ENCODE results near the gene PDK1.
"Not testable (repeated sequence)": the region's sequence is repeated elsewhere in the genome, so short reads cannot be mapped to it uniquely, and the experiment has no call there.

PDK1 gene

DNA sequence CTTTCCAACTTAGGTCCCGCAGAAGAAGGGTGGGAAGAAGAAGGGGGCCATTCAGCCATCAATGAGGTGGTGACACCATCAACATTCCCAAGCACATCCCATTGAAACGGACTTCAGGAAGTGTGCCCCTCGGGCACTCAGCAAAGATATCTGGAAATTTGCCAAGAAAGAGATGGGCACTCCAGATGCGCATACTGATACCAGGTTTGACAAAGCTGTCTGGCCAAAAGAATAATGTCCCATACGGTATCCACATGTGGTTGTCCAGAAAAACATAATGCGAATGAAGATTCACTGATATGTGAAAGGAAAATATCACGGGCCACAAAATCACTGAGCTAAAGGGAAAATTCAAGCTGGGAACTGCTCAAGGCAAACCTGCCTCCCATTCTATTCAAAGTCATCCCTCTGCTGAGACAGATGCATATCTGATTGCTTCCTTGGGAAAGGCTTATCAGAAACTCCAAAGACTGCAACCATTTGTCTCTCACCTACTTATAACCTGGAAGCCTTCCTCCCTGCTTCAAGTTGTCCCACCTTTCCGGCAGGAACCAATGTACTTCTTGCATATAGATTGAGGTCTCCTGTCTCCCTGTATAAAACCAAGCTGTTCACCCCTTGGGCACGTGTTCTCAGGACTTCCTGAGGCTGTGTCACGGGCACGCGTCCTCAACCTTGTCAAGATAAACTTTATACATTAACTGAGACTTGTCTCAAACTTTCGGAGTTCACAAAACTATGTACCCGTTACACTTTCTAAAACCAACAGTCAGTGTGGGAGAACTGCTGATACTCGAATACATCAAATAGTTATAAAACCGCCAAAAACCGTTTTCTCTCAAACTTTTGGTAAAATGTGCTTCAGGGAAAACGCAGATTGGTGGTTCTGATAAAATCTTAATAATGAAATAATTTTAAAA lies 1.3 kb upstream of the PDK1 start:
- DNase-seq: no peak

DNA sequence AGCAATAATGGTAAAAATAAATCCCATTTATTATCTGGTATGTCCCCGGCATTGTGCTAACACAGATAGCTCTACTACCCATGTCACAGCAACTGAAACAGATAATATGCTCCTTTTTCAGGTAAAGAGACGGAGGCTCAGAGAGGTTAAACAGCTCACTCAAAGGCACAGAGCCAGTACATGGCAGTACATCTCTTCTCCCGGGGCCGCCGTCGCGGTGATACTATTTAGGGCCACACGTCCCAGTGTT lies 693 bp upstream of the PDK1 start:
- DNase-seq: no peak

DNA sequence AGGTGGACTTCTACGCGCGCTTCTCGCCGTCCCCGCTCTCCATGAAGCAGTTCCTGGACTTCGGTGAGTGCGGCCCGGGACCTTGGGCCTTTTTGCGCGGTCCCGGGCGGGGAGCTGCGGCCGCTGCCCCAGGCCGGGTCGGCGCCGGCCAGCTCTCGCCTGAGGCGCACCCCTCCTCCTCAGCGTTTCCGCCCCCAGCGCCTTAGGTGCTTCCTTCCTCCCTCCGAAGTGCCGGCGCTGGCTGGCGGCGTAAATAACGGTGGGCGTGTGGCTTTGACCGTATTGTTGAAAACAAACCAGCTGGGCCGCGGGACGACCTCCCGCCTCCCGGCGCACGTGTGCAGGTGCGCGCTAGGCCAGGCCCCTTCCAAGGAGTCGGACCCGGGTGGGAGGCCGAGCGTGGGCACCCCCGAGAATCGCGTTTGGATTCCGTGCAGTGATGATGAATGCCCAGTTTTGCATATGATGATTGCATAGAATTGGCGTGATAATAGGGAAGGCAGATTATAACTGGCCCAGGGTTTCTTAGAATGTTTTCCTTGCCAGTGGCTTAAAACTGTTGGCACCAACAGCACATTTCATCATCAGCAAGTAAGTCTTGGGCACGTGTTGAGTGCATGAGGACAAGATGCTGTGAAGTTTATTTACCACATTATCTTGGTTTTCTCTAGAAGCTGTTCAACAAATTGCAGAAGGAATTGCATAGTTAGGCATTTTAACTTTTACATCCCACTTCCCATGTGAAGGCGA lies 569 bp downstream of the PDK1 start:
- DNase-seq: peak in 1 of 2 experiments; percentile 37

DNA sequence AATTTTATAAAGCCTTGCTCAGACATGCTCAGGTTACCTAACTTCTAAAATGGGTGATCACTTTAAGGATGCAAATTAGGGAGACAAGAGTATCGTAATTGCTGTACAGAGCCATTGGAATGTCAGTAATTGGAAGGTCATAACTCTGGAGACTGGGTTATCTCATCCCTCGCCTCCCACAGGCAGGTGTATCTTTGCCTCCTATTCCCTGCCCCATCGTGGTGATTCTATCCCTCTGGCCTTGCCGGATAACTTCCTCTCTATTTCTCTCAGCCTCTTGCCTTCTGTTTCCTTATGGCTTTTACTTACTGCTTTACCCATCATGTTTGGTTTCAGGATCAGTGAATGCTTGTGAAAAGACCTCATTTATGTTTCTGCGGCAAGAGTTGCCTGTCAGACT lies 2.5 kb downstream of the PDK1 start:
- no peak for DNase-seq

DNA sequence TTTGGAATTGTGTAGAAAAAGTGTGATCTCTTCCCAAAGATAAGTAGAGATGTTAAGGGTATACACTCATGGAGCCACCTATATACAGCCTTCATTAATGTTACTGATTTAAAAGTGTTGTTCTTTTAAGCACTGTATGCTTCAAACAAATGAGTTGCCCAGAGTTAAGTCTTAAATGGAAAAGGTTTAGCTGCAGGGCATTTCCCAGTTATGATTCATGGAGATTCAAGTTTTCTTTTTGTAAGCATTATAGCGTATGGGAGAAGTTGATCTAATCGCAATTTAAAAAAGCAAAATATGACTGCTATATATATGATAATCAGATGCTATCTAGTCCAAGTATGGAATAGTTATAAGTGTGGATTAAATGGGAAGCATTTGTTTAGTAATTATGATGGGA lies 4.8 kb downstream of the PDK1 start:
- DNase-seq: no peak

DNA sequence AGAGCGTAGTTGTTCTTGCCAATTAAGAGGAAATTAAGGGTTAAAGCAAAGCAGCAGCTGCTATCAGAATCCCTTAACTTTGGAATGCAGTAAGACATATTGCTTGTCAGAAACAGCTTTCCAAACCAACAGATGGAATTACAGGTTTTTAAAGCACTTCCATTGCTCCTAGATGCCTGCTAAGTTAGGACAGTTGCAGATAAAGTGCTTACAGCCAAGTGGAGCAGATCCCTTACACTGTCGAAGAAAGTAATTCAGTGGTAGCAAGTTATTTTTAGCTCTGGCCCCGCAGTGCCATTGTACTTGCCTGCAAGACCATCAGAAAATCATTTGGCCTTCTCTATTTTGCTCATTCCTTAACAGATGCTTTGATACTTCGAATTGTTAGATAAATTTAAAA lies 5.4 kb downstream of the PDK1 start:
- DNase-seq: peak in 1 of 2 experiments; percentile 40

DNA sequence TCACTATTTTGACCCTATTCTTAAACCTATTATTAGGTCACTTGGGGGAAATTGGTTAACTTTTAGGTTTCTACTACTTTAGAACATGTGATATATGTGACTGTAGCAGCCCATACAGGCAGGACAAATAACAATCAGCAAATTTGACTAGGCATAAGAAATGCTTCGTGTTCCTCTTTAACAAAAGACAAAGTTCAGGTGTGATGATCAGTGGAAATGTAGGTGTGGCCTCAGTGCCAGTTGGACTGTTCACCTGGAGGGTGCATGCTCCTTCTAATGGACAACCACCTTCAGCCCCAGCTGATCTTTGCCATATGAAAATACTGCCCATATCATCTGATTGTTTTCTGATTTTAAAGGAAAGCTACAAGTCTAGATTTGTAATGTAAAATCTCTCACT lies 6.4 kb downstream of the PDK1 start:
- no peak for DNase-seq

DNA sequence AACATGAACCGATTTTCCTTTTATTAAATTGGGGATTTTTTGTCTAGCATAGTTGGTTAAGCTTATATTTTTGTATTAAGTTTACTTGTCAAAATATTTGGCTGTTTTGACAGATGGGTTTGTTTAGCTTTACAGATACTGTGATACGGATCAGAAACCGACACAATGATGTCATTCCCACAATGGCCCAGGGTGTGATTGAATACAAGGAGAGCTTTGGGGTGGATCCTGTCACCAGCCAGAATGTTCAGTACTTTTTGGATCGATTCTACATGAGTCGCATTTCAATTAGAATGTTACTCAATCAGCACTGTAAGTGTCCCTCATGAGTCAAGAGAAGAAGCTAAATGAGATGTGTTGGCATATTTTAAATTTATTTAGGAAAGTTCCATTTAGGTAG lies 8.5 kb downstream of the PDK1 start:
- DNase-seq: peak in 1 of 2 experiments; percentile 15

DNA sequence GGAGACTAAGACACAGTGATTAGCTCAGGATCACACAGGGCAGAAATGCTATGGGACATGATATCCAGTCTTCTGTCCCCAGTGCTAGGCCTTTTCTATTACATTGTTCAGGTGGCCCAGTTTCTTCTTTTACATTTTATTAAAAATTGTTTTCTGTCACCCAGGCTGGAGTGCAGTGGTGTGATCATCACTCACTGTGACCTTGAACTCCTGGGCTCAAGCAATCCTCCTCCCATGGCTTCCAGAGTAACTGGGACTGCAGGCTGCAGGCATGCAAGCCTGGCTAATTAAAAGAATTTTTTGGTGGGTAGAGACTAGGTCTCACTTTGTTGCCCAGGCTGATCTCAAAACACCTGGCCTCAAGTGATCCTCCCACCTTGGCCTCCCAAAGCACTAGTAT lies 15.4 kb downstream of the PDK1 start:
- DNase-seq: no peak

DNA sequence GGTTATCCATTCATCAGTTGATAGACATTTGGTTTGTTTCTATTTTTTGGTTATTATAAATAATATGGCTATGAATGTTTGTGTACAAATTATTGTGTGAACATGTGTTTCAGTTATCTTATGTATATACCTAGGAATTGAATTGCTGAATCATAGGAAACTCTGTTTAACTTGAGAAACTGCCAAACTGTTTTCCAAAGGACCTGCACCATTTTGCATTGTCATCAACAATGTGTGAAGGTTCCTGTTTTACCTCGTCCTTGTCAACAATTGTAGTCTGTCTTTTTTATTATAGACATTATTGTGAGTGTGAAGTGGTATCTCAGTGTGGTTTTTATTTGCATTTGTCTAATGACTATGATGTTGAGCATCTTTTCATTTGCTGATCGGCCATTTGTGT lies 17.1 kb downstream of the PDK1 start:
- DNase-seq: no peak

DNA sequence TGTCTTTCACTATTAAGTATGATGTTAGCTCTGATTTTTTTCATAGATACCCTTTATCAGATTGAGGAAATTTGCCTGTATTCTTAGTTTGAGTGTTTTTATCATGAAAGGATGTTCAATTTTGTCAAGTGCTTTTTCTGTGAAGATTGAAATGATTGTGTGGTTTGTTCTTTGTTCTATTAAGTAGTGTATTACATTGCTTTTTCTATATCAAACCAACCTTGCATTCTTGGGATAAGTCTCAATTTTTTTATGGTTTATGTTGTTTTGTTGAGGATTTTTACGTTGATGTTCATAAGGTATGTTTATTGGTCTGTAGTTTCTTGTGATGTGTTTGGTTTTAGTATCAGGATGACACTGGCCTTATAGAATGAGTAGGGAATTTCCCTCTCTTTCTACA lies 19.1 kb downstream of the PDK1 start:
- no peak for DNase-seq

DNA sequence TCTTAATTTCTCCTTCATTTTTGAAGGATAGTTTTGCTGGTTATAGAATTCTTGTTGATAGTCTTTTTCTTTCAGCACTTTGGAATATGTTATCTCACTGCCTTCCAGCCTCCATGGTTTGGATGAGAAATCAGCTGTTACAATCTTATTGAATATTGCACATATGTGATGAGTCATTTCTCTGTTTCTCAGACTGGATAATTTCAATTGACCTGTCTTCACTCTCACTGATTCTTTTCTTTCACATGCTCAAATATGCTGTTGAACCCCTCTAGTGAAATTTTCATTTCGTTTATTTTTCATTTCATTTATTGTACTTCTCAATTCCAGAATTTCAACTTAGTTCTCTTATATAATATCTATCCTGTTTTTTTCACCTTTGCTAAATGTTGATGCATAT lies 22.2 kb downstream of the PDK1 start:
- no peak for DNase-seq

DNA sequence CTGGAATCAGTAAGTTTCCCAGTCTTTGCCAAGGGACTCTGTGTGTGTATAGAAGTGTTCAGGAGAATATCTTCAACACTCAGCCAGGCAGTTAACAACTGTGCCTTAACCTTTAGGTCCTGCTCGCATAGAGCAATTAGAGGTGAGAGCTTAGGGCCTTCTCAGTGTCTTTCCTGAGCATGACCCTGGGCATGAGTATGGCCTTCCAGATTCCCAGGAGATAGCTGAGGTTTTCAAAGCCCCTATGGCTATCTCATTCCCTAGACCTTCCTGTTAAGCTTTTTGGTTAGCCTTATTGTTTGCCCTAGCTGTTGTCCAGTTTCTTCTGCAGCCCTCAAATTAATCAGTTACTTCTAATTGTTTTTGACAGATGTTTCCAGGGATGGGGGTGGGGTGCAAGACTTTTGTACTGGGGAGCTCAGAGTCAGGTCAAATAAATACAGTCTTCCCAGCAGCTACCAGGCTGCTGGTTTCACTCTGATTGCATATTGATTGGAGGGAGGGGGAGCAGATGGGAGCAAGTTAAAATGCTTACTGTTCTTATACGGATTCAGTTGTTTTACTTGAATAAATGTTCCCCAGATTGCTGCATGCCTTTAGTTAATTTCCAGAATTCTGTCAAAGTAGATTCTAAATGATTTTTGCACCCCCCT lies 23.1 kb downstream of the PDK1 start:
- DNase-seq: no peak

DNA sequence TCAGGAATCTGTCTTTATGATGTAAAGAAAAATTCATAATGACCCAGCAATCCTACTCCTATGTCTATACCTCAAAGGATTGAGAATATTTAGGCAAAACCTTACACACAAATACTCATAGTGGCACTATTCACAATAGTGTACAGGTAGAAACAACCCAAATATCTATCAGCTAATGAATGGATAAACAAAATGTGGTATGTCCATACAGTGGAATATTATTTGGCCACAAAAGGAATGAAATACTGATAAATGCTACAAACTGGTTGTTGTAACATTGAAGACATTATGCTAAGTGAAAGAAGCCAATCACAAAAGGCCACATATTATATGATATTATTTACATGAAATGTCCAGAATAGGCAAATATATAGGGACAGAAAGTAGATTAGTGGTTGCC lies 24.7 kb downstream of the PDK1 start:
- no peak for DNase-seq

DNA sequence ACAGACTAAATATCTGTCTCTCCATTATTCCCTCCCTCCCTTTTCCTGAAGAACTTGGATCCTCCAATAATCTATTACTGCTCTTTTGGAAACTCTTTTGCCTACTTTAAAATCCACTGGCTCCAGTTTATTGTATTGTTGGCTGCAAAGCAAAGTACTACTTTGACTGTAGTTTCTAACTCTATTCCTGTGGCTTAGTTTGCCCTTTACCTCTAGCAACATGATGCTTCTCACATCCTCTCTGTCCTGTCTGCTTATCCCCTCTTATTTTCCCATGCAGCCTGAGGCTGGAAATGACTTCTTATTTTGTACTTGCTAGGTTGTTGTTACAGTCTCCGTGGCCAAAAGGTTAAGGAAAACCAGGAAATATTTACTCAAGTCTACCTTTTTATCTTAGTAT lies 26.8 kb downstream of the PDK1 start:
- no peak for DNase-seq

DNA sequence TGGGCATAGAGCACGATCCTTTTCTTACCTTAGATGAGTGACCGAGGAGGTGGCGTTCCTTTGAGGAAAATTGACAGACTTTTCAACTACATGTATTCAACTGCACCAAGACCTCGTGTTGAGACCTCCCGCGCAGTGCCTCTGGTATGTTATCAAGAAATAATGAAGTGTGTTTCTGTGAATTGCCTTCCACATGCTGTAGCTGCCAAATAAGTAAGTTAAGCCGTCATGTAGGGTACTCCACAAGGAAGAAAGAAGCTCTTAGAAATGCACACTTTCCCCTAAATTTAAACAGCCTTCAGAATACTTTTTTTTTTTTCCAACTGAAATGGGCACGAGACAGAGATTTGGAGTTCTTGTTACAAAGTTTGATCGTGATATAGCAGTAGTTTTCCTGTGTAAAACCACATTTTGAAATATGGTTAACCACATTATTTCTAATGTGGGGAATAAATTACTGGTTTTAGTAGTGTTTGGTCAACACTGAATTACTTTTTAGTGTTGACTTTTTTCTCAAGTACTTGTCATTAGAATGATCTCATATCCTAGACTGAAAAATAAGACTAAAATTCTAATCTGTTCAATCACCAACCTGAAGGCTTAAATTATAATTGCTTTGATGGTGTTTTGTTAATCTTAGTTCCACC lies 30.5 kb downstream of the PDK1 start:
- no peak for DNase-seq

DNA sequence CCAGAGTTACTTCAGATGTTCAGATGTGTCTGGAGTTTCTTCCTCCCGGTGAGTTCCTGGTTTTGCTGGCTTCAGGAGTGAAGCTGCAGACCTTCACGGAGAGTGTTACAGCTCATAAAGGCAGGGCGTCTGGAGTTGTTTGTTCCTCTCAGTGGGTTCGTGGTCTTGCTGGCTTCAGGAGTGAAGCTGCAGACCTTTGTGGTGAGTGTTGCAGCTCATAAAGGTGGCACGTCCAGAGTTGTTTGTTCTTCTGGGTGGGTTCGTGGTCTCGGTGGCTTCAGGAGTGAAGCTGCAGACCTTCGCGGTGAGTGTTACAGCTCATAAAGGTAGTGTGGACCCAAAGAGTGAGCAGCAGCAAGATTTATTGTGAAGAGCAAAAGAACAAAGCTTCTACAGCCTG lies 31.3 kb downstream of the PDK1 start:
- not testable (repeated sequence) for DNase-seq

DNA sequence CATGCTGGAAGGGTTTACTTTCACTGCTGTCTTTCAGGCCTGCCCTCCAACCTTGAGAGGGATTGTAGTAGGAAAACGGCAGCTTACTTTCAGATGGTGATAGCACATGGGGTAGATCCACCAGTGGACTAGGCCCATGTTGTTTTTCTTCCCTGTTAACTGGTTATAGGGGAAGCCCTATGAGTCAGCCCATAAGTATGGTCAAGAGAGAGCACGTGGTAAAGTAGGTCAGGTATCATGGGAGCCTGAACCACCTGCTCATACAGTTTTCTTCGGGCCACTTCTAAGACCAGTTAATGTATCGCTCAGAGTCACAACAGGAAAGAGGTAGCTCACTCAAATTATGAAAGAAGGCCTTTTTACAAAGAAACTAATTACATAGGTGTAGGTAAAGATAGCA lies 33.0 kb downstream of the PDK1 start:
- no peak for DNase-seq

DNA sequence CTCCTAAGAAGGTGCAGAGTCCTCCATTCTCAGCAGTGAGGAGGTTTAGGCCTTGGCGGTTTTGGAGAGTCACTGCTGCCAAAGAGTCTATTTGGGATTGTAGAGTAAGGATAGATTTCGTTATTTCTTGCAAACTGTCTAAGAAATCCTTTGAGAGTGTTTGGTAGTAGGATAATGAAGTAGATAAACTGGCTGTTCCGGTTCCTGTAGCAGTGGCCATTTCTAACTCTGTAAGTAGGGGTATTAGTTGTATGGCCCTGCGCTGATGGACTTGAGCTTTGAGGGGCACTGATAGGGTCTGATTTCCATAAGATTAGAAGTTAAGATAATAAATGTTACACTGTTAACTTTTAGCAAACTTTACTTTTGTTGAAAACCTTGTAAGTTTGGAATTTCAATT lies 35.5 kb downstream of the PDK1 start:
- not testable (repeated sequence) for DNase-seq

DNA sequence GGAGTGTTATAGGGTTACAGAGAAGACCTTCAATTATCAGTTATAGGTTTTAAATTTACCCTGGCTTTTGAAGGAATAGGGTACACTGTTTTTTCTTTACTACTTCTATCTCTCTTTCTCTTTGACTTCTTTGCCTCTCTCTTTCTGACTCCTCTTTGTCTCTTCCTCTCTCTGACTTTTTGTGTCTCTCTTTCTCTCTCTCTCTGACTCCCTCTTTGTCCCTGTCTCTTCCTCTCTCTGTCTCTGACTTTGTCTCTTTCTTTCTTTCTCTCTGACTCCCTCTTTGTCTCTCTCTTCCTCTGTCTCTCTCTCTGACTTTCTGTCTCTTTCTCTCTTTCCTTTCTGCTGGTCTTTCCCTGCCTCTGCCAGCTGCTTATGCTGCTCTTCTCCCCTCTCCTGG lies 36.3 kb downstream of the PDK1 start:
- not testable (repeated sequence) for DNase-seq

DNA sequence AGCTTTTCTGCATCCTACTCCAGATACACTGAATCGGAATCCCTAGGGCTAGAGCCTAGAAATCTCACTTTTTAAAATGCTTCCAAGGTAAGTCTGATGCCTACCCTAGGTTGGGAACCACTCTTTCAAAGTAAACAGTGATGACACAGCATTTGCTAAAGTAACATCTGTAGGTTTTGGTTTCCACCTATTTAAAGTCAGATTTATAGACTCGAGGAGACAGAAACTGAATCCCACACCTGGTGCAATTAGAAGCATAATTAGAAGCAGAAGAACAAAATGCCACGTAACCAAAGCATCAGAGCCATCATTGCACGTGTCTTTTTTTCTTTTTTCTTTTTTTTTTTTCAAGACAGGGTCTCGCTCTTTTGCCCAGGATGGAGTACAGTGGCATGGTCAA lies 40.9 kb downstream of the PDK1 start:
- DNase-seq: no peak

DNA sequence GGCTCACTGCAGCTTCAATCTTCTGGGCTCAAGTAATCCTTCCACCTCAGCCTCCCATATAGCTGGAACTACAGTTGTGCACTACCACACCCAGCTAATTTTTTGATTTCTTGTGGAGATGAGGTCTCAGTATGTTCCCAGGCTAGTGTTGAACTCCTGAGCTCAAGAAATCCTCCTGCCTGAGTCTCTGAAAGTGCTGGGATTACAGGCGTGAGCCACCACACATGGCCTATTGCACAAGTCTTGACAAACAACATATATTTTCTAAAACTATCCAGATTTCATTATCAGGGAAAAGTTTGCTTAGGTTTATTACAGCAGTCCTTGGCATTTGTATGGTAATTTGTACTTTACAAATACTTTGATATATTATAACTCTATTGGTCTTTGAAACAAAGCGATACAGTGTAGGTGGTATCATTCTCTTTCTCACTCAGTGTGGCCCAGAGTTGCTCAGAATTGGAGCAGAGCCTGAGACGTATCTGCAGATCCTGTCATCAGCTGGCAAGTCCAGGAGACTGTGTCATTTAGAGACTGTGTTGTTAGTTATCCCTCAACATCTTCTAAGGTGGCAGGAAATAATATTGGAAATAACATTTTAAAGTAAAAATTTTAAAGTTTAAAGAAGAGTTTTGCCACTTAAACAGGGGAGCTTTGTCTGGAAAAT lies 41.4 kb downstream of the PDK1 start:
- no peak for DNase-seq

DNA sequence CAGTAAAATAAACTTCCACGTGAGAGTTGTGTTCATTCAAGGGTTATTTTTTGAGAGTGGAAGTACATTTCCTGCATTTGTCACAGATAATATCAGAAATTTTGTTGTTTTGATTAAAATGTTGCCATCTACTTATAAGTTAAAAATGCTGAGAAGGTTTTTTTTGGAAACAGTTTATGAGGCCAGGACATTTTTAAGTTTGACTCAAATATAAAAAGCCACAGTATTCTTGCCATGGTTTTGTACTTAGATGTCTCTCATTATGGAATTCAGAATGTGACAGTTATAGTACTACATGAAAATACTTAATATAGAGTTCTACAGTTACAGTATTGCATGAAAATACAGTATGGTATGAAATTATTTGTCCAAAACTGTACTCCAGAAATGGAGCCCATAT lies 44.1 kb downstream of the PDK1 start:
- DNase-seq: no peak

All from NCI-H446 (cell line).